ENCODE results near the gene SEPTIN8.

The SEPTIN8 gene

DNA sequence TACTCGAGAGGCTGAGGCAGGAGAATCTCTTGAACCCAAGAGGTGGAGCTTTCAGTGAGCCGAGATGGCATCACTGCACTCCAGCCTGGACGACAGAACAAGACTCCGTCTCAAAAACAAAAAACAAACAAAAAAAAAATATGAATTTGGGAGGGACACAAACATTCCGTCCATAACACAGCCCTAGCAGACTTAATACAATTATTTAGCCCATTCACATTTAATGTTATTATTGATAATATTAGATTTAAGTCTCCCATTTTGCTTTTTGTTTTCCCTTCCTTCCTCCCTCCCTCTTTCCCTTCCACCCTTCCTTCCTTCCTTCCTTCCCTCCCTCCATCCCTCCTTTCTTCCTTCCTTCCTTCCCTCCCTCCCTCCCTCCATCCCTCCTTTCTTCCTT is 34.4 kb downstream of the SEPTIN8 start:
- Histone ChIP-seq H3K4me3 (ENCODE audit: low read length, poor library complexity, severe bottlenecking) (no peak overlapping the region), H3K9me3 (ENCODE audit: insufficient read depth, low read depth, low read length) (no peaks in the 10 kb centered on the region), H3K4me2 (ENCODE audit: low read depth, low read length, poor library complexity, severe bottlenecking) (no peak overlapping the region), H4K20me1 (ENCODE audit: insufficient read depth, low read length, poor library complexity, severe bottlenecking) (no peaks in the 10 kb centered on the region), H2AFZ (ENCODE audit: low read length) (no peak overlapping the region), H3K9me2 (replicated peaks; ENCODE audit: low read depth, low read length) (no peaks in the 10 kb centered on the region), H3K4me1 (ENCODE audit: insufficient read depth, low read length, poor library complexity, severe bottlenecking) (no peaks in the 10 kb centered on the region), H3K9ac (ENCODE audit: low read depth, low read length, poor library complexity, severe bottlenecking) (no peak overlapping the region), H3K79me2 (ENCODE audit: insufficient read depth, low read length) (no peaks in the 10 kb centered on the region), H3K27me3 (ENCODE audit: insufficient read depth, low read length, poor library complexity, severe bottlenecking) (no peaks in the 10 kb centered on the region), H3F3A (ENCODE audit: low read depth) (no peaks in the 10 kb centered on the region), H3K36me3 (ENCODE audit: insufficient read depth, low read length) (no peaks in the 10 kb centered on the region)
- TF ChIP-seq EZH2phosphoT487 (IDR thresholded peaks at IDR 0.05; ENCODE audit: borderline replicate concordance): no peak
- TF ChIP-seq, protein P1, sequence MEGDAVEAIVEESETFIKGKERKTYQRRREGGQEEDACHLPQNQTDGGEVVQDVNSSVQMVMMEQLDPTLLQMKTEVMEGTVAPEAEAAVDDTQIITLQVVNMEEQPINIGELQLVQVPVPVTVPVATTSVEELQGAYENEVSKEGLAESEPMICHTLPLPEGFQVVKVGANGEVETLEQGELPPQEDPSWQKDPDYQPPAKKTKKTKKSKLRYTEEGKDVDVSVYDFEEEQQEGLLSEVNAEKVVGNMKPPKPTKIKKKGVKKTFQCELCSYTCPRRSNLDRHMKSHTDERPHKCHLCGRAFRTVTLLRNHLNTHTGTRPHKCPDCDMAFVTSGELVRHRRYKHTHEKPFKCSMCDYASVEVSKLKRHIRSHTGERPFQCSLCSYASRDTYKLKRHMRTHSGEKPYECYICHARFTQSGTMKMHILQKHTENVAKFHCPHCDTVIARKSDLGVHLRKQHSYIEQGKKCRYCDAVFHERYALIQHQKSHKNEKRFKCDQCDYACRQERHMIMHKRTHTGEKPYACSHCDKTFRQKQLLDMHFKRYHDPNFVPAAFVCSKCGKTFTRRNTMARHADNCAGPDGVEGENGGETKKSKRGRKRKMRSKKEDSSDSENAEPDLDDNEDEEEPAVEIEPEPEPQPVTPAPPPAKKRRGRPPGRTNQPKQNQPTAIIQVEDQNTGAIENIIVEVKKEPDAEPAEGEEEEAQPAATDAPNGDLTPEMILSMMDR (conservative IDR thresholded peaks at IDR 0.05; ENCODE audit: low read length): no peak

DNA sequence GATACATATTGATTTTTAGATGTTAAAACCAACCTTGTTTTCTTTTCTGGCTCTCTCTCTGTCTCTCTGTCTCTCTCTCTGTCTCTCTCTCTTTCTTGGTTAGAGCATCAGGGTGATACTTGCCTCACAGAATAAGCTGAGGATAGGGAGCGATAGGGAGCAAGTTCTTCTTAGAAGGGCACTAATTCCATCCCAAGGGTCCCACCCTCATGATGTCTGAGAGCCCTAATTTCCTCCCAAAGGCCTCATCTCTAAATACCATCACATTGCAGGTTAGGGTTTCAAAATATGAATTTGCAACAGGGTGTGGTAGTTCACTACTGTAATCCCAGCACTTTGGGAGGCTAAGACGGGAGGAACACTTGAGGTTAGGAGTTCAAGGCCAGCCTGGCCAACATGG is 34.9 kb downstream of the SEPTIN8 start:
- Histone ChIP-seq H3K9me2 (replicated peaks; ENCODE audit: low read depth, low read length) (no peaks in the 10 kb centered on the region), H3K4me1 (ENCODE audit: insufficient read depth, low read length, poor library complexity, severe bottlenecking) (no peaks in the 10 kb centered on the region), H4K20me1 (ENCODE audit: insufficient read depth, low read length, poor library complexity, severe bottlenecking) (no peaks in the 10 kb centered on the region), H3K79me2 (ENCODE audit: insufficient read depth, low read length) (no peaks in the 10 kb centered on the region), H3K9ac (ENCODE audit: low read depth, low read length, poor library complexity, severe bottlenecking) (no peak overlapping the region), H3K4me2 (ENCODE audit: low read depth, low read length, poor library complexity, severe bottlenecking) (no peak overlapping the region), H3F3A (ENCODE audit: low read depth) (no peaks in the 10 kb centered on the region), H3K4me3 (ENCODE audit: low read length, poor library complexity, severe bottlenecking) (no peak overlapping the region), H3K9me3 (ENCODE audit: insufficient read depth, low read depth, low read length) (no peaks in the 10 kb centered on the region), H2AFZ (ENCODE audit: low read length) (no peak overlapping the region), H3K27me3 (ENCODE audit: insufficient read depth, low read length, poor library complexity, severe bottlenecking) (no peaks in the 10 kb centered on the region), H3K36me3 (ENCODE audit: insufficient read depth, low read length) (no peaks in the 10 kb centered on the region)
- no peak for TF ChIP-seq EZH2phosphoT487 (IDR thresholded peaks at IDR 0.05; ENCODE audit: borderline replicate concordance)
- TF ChIP-seq, protein P1 (conservative IDR thresholded peaks at IDR 0.05; ENCODE audit: low read length): no peak

DNA sequence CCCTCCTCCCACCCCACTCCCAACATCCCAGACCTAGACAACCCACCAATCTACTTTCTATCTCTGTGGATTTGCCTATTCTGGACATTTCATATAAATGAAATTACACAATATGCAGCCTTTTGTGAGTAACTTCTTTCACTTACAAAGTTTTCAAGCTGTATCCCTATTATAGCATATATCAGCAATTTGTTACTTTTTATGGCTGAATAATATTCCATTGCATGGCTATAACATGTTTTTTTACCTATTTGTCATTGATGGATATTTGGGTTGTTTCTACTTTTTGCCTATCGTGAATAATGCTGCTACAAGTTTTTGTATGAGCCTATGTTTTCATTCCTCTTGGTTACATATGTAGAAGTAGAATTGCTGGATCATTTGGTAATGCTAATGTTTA is 37.8 kb downstream of the SEPTIN8 start:
- H2AFZ ChIP-seq (ENCODE audit: low read length): no peak overlapping the region
- H3K9me3 ChIP-seq (ENCODE audit: insufficient read depth, low read depth, low read length): no peaks in the 10 kb centered on the region
- TF ChIP-seq, protein P1 (conservative IDR thresholded peaks at IDR 0.05; ENCODE audit: low read length): no peak
- no peak for TF ChIP-seq EZH2phosphoT487 (IDR thresholded peaks at IDR 0.05; ENCODE audit: borderline replicate concordance)

More for the DNA sequence above, 37.8 kb downstream of the SEPTIN8 start:
- Histone ChIP-seq H3F3A (ENCODE audit: low read depth) (no peaks in the 10 kb centered on the region), H3K4me1 (ENCODE audit: insufficient read depth, low read length, poor library complexity, severe bottlenecking) (peaks cover 13% of the 10 kb centered on the region), H3K9ac (ENCODE audit: low read depth, low read length, poor library complexity, severe bottlenecking) (no peak overlapping the region), H3K4me2 (ENCODE audit: low read depth, low read length, poor library complexity, severe bottlenecking) (no peak overlapping the region), H3K4me3 (ENCODE audit: low read length, poor library complexity, severe bottlenecking) (no peak overlapping the region), H3K36me3 (ENCODE audit: insufficient read depth, low read length) (no peaks in the 10 kb centered on the region), H4K20me1 (ENCODE audit: insufficient read depth, low read length, poor library complexity, severe bottlenecking) (no peaks in the 10 kb centered on the region), H3K9me2 (replicated peaks; ENCODE audit: low read depth, low read length) (no peaks in the 10 kb centered on the region), H3K27me3 (ENCODE audit: insufficient read depth, low read length, poor library complexity, severe bottlenecking) (no peaks in the 10 kb centered on the region), H3K79me2 (ENCODE audit: insufficient read depth, low read length) (no peaks in the 10 kb centered on the region)
